Ishikawa (cell line): ENCODE data around the gene DIP2A.

Experiments used
- CEBPB ChIP-seq: IDR thresholded peaks from 2 replicates; pipeline ENCODE4 v1.6.1; 2012
- CREB1 ChIP-seq: IDR thresholded peaks from 2 replicates; pipeline ENCODE4 v1.6.1; 2012; ENCODE audit warnings: low read depth
- EGR1 ChIP-seq: IDR thresholded peaks from 2 replicates; pipeline ENCODE4 v1.6.1; 2012
- EP300 ChIP-seq: IDR thresholded peaks from 2 replicates; pipeline ENCODE4 v1.6.1; 2012; ENCODE audit warnings: borderline replicate concordance
- FOXM1 ChIP-seq: IDR thresholded peaks from 2 replicates; pipeline ENCODE4 v1.6.1; 2012; ENCODE audit warnings: low read depth, borderline replicate concordance
- NFIC ChIP-seq: IDR thresholded peaks from 2 replicates; pipeline ENCODE4 v1.6.1; 2012
- RAD21 ChIP-seq: IDR thresholded peaks from 2 replicates; pipeline ENCODE4 v1.6.1; 2012; ENCODE audit warnings: low read depth
- TAF1 ChIP-seq: IDR thresholded peaks from 2 replicates; pipeline ENCODE4 v1.6.1; 2012; ENCODE audit warnings: low read depth, mild to moderate bottlenecking
- TCF12 ChIP-seq: IDR thresholded peaks from 2 replicates; pipeline ENCODE4 v1.6.1; 2012; ENCODE audit warnings: low read depth
- TEAD4 ChIP-seq: IDR thresholded peaks from 2 replicates; pipeline ENCODE4 v1.6.1; 2012
- YY1 ChIP-seq: IDR thresholded peaks from 2 replicates; pipeline ENCODE4 v1.6.1; 2012; ENCODE audit warnings: low read depth
- ZBTB7A ChIP-seq: IDR thresholded peaks from 2 replicates; pipeline ENCODE4 v1.6.1; 2012; ENCODE audit warnings: low read depth
- TF ChIP-seq, protein P1 (sequence below): IDR thresholded peaks from 2 replicates; pipeline ENCODE4 v1.6.1; 2012
- TF ChIP-seq, protein P2 (sequence below): IDR thresholded peaks from 2 replicates; pipeline ENCODE4 v1.6.1; 2012
- TF ChIP-seq, protein P3 (sequence below): IDR thresholded peaks from 2 replicates; pipeline ENCODE4 v1.6.1; 2012; ENCODE audit warnings: low read depth, mild to moderate bottlenecking

The DIP2A gene

DNA sequence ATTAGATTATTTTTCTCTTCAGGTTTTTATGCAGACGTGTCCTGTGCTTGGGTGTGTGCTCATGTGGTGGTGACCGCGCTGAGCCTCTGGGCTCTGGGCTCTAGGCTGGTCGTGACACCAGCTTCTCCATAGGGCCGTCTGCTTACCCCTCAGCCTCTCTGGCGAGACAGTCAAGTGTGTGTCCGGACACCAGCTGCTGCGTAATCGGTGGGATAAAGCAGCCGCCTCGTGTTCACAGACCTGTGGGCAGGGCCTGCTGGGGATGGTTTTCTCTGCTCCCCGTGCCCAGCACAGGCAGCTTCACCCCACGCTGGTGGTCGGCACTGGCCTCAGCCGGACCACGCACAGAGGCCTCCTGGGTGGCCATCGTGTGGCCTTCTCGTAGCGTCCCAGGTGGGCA, 33.6 kb upstream of the DIP2A start:
- TF ChIP-seq YY1 (no peak), NFIC (no peak), CEBPB (no peak)

DNA sequence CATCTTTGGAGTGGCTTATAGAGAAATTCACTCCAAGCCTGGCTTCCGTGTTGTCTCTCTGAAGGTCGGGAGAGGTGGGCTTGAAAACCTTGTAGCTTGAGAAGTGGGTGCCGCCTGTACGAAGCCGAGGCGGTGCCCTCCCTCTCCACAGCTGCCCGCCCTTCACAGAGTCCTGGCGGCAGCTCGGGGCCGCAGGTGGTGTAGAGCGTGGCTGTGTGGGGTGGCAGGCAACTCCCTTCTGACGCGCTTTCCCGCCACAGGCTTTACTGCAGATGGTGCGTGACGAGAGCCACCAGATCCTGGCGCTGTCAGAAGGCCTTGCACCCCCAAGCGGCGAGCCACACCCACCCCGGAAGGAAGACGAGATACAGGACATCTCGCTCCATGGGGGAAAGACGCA, 33.1 kb upstream of the DIP2A start:
- no peak for TF ChIP-seq TCF12
- TF ChIP-seq TEAD4 = no peak
- TF ChIP-seq RAD21 = no peak
- TF ChIP-seq, protein P1, sequence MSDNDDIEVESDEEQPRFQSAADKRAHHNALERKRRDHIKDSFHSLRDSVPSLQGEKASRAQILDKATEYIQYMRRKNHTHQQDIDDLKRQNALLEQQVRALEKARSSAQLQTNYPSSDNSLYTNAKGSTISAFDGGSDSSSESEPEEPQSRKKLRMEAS = no peak
- TF ChIP-seq TAF1 = no peak
- no peak for TF ChIP-seq NFIC
- TF ChIP-seq EP300 = no peak
- no peak for TF ChIP-seq ZBTB7A
- no peak for TF ChIP-seq EGR1
- TF ChIP-seq, protein P2, sequence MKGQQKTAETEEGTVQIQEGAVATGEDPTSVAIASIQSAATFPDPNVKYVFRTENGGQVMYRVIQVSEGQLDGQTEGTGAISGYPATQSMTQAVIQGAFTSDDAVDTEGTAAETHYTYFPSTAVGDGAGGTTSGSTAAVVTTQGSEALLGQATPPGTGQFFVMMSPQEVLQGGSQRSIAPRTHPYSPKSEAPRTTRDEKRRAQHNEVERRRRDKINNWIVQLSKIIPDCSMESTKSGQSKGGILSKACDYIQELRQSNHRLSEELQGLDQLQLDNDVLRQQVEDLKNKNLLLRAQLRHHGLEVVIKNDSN = no peak
- TF ChIP-seq YY1 = no peak
- no peak for TF ChIP-seq FOXM1
- no peak for TF ChIP-seq CEBPB
- TF ChIP-seq, protein P3, sequence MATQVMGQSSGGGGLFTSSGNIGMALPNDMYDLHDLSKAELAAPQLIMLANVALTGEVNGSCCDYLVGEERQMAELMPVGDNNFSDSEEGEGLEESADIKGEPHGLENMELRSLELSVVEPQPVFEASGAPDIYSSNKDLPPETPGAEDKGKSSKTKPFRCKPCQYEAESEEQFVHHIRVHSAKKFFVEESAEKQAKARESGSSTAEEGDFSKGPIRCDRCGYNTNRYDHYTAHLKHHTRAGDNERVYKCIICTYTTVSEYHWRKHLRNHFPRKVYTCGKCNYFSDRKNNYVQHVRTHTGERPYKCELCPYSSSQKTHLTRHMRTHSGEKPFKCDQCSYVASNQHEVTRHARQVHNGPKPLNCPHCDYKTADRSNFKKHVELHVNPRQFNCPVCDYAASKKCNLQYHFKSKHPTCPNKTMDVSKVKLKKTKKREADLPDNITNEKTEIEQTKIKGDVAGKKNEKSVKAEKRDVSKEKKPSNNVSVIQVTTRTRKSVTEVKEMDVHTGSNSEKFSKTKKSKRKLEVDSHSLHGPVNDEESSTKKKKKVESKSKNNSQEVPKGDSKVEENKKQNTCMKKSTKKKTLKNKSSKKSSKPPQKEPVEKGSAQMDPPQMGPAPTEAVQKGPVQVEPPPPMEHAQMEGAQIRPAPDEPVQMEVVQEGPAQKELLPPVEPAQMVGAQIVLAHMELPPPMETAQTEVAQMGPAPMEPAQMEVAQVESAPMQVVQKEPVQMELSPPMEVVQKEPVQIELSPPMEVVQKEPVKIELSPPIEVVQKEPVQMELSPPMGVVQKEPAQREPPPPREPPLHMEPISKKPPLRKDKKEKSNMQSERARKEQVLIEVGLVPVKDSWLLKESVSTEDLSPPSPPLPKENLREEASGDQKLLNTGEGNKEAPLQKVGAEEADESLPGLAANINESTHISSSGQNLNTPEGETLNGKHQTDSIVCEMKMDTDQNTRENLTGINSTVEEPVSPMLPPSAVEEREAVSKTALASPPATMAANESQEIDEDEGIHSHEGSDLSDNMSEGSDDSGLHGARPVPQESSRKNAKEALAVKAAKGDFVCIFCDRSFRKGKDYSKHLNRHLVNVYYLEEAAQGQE = no peak
- TF ChIP-seq CREB1 = no peak

DNA sequence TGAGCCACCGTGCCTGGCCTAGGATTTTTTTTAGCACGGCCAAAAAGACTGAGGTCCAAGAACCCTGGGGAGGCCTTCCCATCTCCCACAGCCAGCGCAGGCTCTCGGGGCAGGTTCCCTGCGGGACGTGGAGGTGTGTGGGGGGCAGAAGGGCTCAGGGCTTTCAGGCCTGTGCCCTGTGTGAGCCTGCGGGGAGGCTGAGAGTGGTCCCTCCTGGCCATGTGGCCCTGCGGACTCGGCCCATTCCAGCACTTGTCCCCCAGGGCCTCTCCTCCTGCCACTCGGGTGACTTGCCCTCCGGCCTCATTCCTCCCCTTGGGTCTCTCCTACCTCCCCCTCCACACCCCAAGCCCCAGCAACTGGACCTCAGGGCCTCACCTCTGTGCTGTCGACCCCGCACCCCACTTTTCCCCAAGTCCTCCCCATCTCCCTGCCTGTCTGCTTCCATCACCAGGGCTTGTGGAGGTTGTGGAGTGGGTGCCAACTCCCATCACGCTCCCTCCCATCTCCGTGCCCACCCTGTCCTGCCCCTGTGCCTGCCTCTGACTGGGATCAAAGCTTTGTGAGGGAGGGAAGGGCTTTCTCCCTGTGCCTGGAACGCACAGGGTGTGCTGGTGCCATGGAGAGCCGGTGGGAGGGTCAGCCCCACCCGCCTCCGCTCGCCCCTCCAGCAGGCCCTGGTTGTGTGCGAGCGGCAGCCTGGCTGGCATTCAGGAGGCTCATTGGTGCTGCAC, 32.2 kb upstream of the DIP2A start:
- TF ChIP-seq YY1 (no peak), ZBTB7A (no peak), FOXM1 (no peak), TAF1 (no peak), TCF12 (no peak), EGR1 (no peak), EP300 (no peak), CREB1 (no peak), CEBPB (no peak), TEAD4 (no peak), RAD21 (no peak), NFIC (no peak)
- TF ChIP-seq, protein P2 = no peak
- TF ChIP-seq, protein P3 = no peak
- TF ChIP-seq, protein P1 = no peak

DNA sequence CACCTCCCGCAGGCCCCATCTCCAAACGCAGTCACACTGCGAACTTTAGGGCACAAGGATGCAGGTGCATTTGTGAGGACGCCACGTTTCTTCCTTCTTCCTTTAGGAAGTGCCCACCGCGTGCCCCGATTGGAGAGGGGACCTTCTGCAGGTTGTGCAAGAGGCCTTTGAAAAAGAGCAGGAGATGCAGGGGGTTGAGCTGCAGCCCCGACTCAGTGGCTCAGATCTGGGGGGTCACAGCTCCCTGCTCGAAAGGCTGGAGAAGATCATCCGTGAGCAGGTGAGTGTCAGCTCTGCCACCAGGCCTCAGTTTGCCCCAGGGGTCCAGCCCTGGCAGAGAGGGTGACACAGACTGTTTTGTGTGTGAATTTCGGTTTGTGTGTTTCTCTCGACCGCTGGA, 31.2 kb upstream of the DIP2A start:
- TF ChIP-seq RAD21 (no peak), EP300 (no peak), NFIC (no peak), CREB1 (no peak), YY1 (no peak), TEAD4 (no peak), CEBPB (no peak)
- TF ChIP-seq, protein P3 = no peak

DNA sequence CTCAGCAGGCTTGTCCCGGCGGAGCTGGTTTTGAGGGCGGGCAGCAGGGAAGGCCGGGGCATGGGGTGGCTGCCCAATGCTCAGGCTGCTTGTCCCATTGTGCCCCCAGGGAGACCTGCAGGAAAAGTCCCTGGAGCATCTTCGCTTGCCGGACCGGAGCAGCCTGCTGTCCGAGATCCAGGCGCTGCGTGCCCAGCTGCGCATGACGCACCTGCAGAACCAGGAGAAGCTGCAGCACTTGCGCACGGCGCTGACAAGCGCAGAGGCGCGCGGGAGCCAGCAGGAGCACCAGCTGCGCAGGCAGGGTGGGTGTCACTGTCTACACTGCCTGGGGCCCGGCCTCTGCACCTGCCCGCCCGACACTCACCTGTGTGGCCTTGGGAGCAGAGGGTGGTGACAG, 30.4 kb upstream of the DIP2A start:
- TF ChIP-seq TCF12 = no peak
- TF ChIP-seq, protein P1 = no peak
- no peak for TF ChIP-seq CEBPB
